ENCODE results near the gene IL3RA. TPM values are rescaled to one million over a fixed set of nuclear protein-coding genes. Genes with fewer than 3 reads are reported as not detected.
"Not testable (repeated sequence)": the region's sequence is repeated elsewhere in the genome, so short reads cannot be mapped to it uniquely, and the experiment has no call there.

The IL3RA gene
- total RNA-seq, 1 experiment from 2014 or later, result not detected

DNA sequence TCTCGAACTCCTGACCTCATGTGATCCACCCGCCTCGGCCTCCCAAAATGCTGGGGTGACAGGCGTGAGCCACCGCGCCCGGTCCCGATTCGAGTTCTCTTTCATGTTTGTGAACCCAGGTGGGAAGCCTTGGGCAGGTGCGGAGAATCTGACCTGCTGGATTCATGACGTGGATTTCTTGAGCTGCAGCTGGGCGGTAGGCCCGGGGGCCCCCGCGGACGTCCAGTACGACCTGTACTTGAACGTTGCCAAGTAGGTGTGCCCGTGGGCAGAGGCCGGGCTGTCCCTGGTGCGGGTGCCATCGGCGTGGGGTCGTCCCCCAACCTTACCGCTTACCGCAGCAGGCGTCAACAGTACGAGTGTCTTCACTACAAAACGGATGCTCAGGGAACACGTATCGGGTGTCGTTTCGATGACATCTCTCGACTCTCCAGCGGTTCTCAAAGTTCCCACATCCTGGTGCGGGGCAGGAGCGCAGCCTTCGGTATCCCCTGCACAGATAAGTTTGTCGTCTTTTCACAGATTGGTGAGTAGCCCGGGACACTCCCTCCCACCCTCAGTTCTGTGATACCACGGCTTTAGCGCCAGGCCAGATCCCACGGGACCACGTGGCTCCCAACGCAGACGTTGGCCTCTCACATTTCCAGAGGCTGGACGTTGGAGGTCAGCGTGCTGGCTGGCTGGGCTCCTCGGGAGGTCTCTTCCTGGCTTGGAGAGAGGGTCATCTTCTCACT is 15.6 kb downstream of the IL3RA start:
- Histone ChIP-seq H3K4me3 (no peak overlapping the region), H3K36me3 (no peaks in the 10 kb centered on the region), H3K27ac (no peak overlapping the region), H3K27me3 (replicated peaks) (no peaks in the 10 kb centered on the region), H3K9me3 (replicated peaks) (no peaks in the 10 kb centered on the region; the same call in 1 of the 2 replicates), H3K4me1 (replicated peaks) (no peaks in the 10 kb centered on the region)
- no peak for DNase-seq (ENCODE audit: low read depth in 1 of 2, low spot score in 2 of 2)

DNA sequence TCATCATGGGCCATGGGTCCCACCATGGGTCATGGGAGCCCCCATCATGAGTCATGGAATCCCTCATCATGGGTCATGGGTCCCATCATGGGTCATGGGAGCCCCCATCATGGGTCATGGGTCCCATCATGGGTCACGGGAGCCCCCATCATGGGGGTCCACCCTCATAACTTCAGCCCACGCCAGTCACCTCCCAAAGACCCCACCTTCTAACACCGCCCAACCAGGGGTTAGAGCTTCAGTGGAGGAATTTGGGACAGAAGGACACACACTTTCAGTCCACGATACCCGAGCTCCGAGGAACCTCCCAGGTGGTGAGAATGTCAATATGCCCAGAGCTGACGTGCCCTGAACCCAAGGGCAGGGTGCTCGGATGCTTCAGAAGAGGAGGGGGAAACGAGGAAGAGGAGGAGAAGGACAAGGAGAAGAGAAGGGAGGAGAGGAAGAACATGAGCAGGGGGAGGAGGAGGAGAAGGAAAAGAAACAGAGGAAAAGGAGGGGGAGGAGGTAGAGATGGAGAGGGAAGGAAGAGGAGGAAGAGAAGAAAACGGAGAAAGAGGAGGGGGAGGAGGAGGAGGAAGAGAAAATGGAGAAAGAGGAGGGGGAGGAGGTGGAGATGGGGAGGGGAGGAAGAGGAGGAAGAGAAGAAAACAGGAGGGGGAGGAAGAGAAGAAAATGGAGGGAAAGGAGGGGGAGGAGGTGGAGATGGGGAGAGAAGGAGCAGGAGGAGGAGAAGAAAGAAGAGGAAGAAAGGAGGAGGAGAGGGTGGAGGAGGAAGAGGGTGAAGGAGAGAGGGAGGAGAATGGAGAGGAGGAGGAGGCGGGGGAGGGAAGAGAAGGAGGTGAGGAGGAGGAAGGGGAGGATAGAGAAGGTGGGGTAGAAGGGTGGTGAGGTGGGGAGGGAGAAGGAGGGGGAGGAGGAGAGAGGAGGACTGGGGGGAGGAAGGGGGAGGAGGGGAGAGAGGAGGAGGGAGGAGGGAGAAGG is 17.7 kb downstream of the IL3RA start:
- Histone ChIP-seq H3K9me3 (replicated peaks) (no peaks in the 10 kb centered on the region; the same call in 1 of the 2 replicates), H3K36me3 (no peaks in the 10 kb centered on the region), H3K4me1 (replicated peaks) (no peaks in the 10 kb centered on the region), H3K4me3 (no peak overlapping the region), H3K27ac (no peak overlapping the region), H3K27me3 (replicated peaks) (no peaks in the 10 kb centered on the region)
- no peak for DNase-seq (ENCODE audit: low read depth in 1 of 2, low spot score in 2 of 2)

DNA sequence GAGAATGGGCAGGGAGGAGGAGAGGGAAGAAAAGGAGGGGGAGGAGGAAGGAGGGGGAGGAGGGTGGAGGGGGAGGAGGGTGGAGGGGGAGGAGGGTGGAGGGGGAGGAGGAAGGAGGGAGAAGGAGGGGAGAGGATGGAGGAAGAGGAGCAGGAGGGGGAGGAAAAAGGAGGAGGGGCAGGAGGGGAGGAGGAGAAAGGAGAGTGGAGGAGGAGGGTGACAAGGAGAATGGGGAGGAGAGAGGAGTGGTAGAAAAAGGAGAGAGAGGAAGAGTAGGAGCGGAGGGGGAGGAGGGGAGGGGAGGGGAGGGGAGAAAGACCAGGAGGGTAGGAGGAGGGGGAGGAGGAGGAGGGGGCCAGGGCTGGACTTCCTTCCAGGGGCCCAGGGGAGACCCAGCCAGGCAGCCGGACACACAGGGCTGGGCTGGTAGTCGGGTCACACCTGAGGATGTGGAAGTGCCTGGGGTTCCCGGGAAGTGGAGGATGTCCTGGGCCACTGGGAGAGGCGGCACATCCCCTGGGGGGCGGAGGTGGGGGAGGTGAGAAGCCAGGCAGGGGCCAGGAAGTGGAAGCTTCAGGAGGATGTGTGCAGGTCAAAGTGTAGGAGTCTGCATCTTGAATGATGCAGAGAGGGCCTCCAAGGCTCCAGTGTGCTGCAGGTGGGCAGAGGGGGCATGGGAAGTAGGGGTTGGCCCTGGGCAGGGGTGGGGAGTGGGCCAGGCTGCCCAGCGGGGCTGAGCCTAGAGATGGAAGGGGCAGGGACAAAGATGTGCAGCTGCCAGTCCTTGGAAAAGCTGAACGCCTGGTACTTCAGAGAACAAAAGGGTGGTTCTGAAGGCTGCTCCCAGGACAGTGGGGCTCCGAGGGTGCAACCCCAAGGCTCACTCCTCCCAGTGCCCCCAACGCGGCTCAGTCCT is 18.8 kb downstream of the IL3RA start:
- no peaks in the 10 kb centered on the region; the same call in 1 of the 2 replicates for H3K9me3 ChIP-seq (replicated peaks)
- H3K4me1 ChIP-seq (replicated peaks), result no peaks in the 10 kb centered on the region
- H3K36me3 ChIP-seq, result no peaks in the 10 kb centered on the region
- no peak overlapping the region for H3K4me3 ChIP-seq
- H3K27ac ChIP-seq, result no peak overlapping the region
- DNase-seq (ENCODE audit: low read depth in 1 of 2, low spot score in 2 of 2), result no peak
- H3K27me3 ChIP-seq (replicated peaks), result no peaks in the 10 kb centered on the region

DNA sequence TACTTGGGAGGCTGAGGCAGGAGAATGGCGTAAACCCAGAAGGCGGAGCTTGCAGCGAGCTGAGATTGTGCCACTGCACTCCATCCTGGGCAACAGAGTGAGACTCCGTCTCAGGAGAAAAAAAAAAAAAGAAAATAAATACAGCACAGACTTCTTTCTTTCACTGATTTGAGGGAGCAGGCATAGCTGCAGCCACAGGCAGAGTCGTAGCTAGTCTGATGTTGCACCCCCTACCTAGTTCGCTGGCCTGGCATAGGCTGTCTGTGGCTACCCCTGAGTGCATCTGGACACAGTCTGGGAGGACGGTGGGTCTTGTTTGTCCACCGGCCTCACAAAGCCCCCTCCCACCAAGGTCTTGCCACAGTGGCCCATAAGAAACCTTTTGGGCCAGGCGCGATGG is 21.4 kb downstream of the IL3RA start:
- Histone ChIP-seq H3K4me3 (no peak overlapping the region), H3K4me1 (replicated peaks) (no peaks in the 10 kb centered on the region), H3K36me3 (no peaks in the 10 kb centered on the region), H3K27ac (no peak overlapping the region), H3K27me3 (replicated peaks) (no peaks in the 10 kb centered on the region), H3K9me3 (replicated peaks) (no peaks in the 10 kb centered on the region)
- DNase-seq (ENCODE audit: low read depth in 1 of 2, low spot score in 2 of 2), result no peak

DNA sequence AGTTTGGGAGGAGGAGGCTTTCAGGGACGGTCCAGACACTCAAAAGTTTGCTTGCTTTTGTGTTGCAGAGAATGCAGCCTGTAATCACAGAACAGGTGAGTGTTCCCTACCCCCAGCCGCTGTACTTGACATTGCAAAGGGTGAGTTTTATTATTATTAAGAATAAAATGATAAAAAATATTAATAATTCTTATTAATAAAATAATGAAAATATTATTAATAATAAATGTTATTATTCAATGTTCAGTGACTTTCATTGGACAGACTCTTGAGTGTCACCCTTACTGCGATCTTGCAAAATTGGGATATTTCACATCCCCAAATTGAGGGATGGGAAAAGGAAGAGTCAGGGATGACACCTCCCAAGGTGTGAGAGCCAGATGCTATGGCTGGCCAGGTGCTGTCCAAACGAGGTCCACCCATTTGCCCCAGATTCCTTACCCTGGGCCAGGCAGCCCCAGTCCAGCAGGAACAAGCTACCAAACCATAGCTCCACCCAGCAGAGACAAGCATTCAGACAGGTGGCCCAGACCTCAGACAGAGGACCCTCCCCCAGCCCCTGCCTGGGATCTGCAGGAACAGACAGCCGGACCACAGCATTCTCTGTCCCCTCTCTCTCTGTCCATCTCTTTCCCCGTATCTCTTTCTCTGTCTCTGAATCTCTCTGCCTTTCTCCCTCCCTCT is 22.4 kb downstream of the IL3RA start:
- DNase-seq (ENCODE audit: low read depth in 1 of 2, low spot score in 2 of 2), result no peak

DNA sequence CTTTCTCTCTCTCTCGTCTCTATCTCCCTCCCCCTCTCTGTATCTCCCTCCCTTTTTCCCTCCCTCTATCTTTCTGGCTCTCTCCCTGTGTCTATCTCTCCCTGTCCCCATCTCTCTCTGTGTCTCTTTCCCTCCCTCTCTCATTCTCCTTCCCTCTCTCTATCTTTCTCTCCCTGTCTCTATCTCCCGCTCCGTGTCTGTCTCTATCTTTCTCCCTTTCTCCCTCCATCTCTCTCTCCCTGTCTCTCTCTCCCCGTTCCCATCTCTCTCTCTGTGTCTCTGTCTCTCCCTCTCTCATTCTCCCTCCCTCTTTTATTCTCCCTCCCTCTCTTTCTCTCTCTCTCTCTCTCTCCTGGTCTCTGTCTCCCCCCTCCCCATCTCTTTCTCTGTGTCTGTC is 22.9 kb downstream of the IL3RA start:
- no peaks in the 10 kb centered on the region for H3K36me3 ChIP-seq
- no peaks in the 10 kb centered on the region for H3K9me3 ChIP-seq (replicated peaks)
- H3K27ac ChIP-seq, result no peak overlapping the region
- no peaks in the 10 kb centered on the region for H3K27me3 ChIP-seq (replicated peaks)
- H3K4me3 ChIP-seq, result no peak overlapping the region
- no peaks in the 10 kb centered on the region for H3K4me1 ChIP-seq (replicated peaks)
- no peak for DNase-seq (ENCODE audit: low read depth in 1 of 2, low spot score in 2 of 2)

More for the DNA sequence above, 22.4 kb downstream of the IL3RA start:
- no peaks in the 10 kb centered on the region for H3K36me3 ChIP-seq
- no peak overlapping the region for H3K27ac ChIP-seq
- H3K9me3 ChIP-seq (replicated peaks), result no peaks in the 10 kb centered on the region
- no peaks in the 10 kb centered on the region for H3K27me3 ChIP-seq (replicated peaks)
- H3K4me1 ChIP-seq (replicated peaks), result no peaks in the 10 kb centered on the region
- no peak overlapping the region for H3K4me3 ChIP-seq

DNA sequence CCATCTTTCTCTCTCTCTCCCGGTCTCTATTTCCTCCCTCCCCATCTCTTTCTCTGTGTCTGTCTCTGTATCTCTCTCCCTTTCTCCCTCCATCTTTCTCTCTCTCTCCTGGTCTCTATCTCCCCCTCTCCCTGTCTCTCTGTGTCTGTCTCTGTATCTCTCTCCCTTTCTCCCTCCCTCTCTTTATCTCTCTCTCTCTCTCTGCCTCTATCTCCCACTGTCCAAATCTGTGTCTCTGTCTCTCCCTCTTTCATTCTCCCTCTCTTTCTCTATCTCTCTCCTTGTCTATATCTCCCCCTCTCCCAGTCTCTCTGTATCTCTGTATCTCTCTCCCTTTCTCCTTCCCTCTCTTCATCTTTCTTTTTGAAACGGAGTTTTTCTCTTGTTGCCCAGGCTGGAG is 23.6 kb downstream of the IL3RA start:
- H3K4me1 ChIP-seq (replicated peaks), result no peaks in the 10 kb centered on the region
- H3K36me3 ChIP-seq, result no peaks in the 10 kb centered on the region
- H3K27me3 ChIP-seq (replicated peaks), result no peaks in the 10 kb centered on the region
- no peak overlapping the region for H3K4me3 ChIP-seq
- H3K9me3 ChIP-seq (replicated peaks), result no peaks in the 10 kb centered on the region
- no peak for DNase-seq (ENCODE audit: low read depth in 1 of 2, low spot score in 2 of 2)
- H3K27ac ChIP-seq, result no peak overlapping the region

DNA sequence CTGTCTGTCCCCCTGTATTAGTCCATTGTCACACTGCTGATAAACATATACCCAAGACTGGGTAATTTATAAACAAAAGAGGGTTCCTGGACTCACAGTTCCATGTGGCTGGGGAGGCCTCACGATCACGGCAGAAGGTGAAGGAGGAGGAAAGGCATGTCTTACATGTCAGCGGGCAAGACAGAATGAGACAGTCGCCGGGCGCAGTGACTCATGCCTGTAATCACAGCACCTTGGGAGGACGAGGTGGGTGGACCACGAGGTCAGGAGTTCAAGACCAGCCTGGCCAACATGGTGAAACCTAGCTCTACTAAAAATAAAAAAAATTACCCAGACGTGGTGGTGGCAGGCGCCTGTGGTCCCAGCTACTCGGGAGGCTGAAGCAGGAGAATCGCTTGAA is 24.7 kb downstream of the IL3RA start:
- Histone ChIP-seq H3K4me3 (no peak overlapping the region), H3K36me3 (no peaks in the 10 kb centered on the region), H3K27ac (no peak overlapping the region), H3K9me3 (replicated peaks) (no peaks in the 10 kb centered on the region), H3K27me3 (replicated peaks) (no peaks in the 10 kb centered on the region), H3K4me1 (replicated peaks) (no peaks in the 10 kb centered on the region)
- no peak for DNase-seq (ENCODE audit: low read depth in 1 of 2, low spot score in 2 of 2)

DNA sequence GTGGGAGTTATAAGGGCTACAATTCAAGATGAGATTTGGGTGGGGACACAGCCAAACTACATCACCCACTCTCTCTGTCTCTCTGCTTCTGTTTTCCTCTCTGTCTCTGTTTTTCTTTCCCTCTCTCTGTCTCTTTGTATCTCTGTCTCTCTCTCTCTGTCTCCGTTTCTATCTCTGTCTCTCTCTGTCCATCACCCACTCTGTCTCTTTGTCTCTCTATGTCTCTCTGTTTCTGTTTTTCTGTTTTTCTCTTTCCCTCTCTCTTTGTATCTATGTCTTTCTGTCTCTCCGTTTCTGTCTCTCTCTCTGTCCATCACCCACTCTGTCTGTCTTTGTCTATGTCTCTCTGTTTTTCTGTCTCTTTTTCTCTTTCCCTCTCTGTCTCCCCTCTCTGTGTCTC is 25.3 kb downstream of the IL3RA start:
- no peaks in the 10 kb centered on the region for H3K9me3 ChIP-seq (replicated peaks)
- H3K27me3 ChIP-seq (replicated peaks), result no peaks in the 10 kb centered on the region
- no peak overlapping the region for H3K27ac ChIP-seq
- no peaks in the 10 kb centered on the region for H3K4me1 ChIP-seq (replicated peaks)
- no peak overlapping the region for H3K4me3 ChIP-seq
- no peak for DNase-seq (ENCODE audit: low read depth in 1 of 2, low spot score in 2 of 2)
- no peaks in the 10 kb centered on the region for H3K36me3 ChIP-seq

DNA sequence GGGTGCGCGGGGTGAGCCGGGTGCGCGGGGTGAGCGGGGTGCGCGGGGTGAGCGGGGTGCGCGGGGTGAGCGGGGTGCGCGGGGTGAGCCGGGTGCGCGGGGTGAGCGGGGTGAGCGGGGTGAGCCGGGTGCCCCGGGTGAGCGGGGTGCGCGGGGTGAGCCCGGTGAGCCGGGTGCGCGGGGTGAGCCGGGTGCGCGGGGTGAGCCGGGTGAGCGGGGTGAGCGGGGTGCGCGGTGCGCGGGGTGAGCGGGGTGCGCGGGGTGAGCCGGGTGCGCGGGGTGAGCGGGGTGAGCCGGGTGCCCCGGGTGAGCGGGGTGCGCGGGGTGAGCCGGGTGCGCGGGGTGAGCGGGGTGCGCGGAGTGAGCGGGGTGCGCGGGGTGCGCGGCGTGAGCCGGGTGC is 29.8 kb downstream of the IL3RA start:
- DNase-seq (ENCODE audit: low read depth in 1 of 2, low spot score in 2 of 2); H3K4me3 ChIP-seq; H3K4me1 ChIP-seq (replicated peaks): not testable (repeated sequence)

DNA sequence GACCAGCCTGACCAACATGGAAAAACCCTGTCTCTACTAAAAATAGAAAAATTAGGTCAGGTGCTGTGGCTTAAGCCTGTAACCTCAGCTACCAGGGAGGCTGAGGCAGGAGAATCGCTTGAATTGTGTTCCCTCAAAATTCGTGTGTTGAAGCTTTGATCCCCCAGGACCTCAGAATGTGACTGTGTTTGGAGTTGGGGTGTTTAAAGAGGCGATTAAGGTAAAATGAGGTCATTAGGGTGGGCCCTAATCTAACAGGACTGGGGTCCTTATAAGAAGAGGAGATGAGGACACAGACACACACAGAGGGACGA is 31.8 kb downstream of the IL3RA start:
- DNase-seq (ENCODE audit: low read depth in 1 of 2, low spot score in 2 of 2), result no peak
- H3K4me3 ChIP-seq, result no peak overlapping the region
- no peaks in the 10 kb centered on the region for H3K9me3 ChIP-seq (replicated peaks)
- no peak overlapping the region for H3K27ac ChIP-seq
- no peaks in the 10 kb centered on the region for H3K36me3 ChIP-seq
- no peaks in the 10 kb centered on the region for H3K27me3 ChIP-seq (replicated peaks)
- H3K4me1 ChIP-seq (replicated peaks), result no peaks in the 10 kb centered on the region

More for the DNA sequence above, 29.8 kb downstream of the IL3RA start:
- H3K9me3 ChIP-seq (replicated peaks); H3K36me3 ChIP-seq; H3K27me3 ChIP-seq (replicated peaks); H3K27ac ChIP-seq: not testable (repeated sequence)

DNA sequence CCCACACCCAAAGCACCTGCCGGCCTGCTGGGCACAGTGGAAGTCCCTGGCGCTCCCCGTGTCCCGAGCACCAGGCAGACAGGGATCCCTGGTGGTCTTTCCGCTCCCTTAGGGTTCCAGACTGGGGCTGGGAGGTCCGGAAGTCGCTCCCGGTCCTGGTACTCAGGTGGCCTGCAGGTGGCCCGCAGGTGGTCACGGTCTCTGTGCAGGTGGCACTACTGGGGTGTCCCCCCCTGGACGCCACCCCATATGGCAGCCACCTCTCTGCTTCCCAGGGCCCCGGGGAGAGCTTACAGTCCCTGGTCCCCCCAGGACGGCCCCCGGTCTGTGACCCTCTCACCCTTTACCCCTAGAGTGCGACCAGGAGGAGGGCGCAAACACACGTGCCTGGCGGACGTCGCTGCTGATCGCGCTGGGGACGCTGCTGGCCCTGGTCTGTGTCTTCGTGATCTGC is 41.7 kb downstream of the IL3RA start:
- H3K4me3 ChIP-seq, result no peak overlapping the region
- no peak overlapping the region for H3K27ac ChIP-seq
- H3K27me3 ChIP-seq (replicated peaks), result no peaks in the 10 kb centered on the region
- DNase-seq (ENCODE audit: low read depth in 1 of 2, low spot score in 2 of 2), result no peak
- peaks cover 13% of the 10 kb centered on the region for H3K36me3 ChIP-seq
- H3K4me1 ChIP-seq (replicated peaks), result 0 out of 2 replicates have a peak, but pooled peaks cover under 1% of the 10 kb centered on the region
- H3K9me3 ChIP-seq (replicated peaks), result no peaks in the 10 kb centered on the region

DNA sequence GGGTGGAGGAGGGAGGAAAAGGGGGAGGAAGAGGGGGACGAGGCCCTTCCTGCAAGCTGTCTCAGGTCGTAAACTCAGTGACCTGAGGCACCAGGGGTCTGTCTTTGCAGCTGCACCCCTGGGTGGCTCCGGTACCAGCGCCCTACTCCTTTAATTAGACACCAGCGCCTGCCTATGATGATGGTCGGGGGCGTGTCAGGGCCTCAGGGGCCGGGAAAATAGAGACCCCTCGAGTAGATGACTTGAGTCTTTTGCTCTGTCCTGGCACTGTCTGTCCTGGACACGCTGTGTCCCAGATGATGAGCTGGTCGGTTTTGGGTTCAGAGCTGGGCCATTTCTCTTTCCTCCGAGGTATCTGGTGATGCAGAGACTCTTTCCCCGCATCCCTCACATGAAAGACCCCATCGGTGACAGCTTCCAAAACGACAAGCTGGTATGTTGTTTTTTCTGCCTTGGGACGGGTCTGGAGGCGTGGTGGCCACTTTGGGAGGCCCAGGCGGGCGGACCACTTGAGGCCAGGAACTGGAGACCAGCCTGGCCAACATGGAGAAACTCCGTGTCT is 44.2 kb downstream of the IL3RA start:
- H3K27me3 ChIP-seq (replicated peaks), result no peaks in the 10 kb centered on the region
- no peak overlapping the region for H3K27ac ChIP-seq
- no peaks in the 10 kb centered on the region for H3K9me3 ChIP-seq (replicated peaks)
- no peak for DNase-seq (ENCODE audit: low read depth in 1 of 2, low spot score in 2 of 2)
- no peak overlapping the region for H3K4me3 ChIP-seq
- H3K4me1 ChIP-seq (replicated peaks), result peaks cover 7% of the 10 kb centered on the region
- H3K36me3 ChIP-seq, result peaks cover 37% of the 10 kb centered on the region

All from SJSA1 (cell line).